DMS53 (cell line): ENCODE results near the gene NXPE4.

ENCODE experiments used
- DNase-seq: peaks from one replicate; lab custom pipeline; 2025; lab: John Stamatoyannopoulos, UW

Gene NXPE4

DNA sequence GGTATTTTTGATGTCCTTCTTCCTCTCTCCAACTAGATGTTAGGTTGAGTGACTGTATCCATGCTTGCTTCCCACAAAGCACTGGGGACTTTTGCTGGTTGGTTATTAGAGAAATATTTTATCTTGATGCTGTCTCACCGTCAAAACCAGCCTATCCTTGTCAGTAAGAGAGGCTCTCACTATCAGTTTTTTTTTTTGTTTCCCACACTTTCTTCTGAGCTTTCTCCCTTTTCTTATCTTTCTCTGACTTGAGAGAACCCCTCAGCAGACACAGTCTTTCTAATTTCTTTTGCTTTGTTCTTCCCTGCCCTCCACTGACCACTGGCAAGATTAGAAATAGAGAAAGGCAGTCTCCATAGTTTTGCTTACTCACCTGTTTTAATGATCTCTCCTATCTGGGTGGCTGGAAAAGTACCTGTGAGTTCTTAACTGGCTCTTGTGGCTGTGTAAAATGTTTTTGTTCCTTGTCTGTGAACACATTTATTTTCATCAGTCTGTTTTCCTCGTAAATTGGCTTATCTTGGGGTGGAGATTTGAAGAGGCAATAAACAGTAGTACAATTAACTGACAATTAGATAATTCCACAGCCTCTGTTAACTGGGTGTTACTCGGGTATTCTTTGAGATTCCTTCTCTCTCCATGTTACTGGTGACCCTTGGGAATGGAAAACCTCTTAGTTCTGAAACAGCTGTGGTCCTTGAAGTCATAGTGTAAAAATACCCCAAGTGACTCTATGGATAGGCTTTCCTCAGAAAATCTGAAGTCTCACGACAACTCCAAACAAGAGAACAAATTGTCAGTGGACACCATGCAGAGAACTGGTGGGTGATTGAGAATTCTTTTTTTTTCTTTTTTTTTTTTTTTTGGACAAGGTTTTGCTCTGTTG, 35.9 kb downstream of the NXPE4 start, which contains the start of gene NXPE1:
NXPE1 (minus strand) TSS at position 457 of the 886 bp plus-strand sequence. CDS start 8,680 bp downstream, outside the sequence.
- DNase-seq = no peak

DNA sequence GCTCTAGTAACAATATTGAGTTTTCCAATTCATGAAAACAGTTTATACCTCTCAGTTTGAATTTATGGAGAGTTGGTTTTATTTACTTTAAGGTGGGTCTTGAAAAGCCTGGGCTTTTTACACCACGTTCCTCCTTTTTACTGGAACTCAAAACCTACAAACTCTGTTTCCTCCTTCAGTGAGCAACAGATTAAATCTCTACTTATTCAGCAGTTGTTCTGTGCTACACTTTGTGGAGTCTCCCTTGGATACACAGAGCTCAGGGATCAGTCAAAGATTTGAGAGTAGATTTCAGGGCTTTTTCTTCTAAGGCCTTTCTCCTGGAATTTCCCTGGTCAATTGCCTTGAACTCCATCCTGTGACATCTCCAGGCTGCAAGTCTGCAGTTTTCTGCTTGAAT, 39.5 kb downstream of the NXPE4 start:
- DNase-seq = no peak

DNA sequence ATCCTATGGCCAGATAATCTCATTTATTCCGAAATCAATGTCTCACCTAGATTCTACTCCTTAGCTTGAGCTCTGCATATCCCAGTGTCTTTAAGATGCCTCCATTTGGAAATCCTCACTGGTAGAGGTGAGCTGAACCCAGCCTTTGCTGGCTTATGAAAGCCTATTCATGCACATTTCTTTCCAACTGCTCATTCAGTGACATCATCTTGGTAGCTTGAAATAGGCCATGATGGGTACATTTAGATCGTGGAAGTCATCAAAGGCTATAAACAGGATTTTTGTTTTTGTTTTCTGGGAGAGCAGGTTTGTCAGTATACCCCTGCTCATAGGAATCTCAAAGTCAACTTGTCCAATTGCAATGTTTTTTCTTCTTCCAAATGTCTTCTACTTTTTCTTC, 41.9 kb downstream of the NXPE4 start:
- no peak for DNase-seq

DNA sequence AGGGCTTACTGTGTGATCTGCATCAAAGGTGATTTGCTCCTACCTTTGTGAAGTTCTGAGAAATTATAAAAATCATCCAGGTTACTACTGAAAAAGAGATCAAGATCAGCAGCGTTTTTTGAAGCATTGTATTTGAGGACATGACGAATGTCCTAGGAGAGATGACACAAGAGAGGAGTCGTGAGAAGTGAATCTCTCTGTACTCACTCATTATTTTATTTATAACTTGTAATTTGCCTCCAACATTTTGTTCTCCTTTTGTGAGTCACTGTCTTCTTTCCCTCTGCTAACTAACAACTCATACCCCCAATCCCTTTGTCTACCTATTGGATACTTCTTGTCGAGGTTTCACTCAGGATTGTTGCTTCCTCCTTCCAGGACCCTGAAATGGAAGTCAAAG, 44.5 kb downstream of the NXPE4 start:
- DNase-seq = no peak

DNA sequence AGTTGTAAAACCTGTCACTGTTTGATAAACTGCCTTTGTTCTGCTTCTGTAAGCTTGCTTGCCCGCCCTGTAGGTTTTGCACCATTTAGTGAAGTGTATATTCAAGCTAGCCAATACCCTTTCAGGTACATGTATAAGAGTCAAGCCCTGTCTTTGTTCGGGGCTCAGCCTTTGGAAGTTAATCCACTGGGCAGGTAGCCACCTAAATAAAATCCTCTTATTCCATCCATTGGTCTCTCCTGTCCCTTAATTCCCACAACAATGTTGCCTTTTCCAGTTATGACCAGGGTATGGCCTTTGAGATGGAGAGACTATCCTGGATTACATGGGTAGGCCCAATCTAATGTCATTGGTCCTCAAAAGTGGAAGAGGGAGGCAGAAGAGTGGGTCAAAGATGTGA, 69.9 kb downstream of the NXPE4 start:
- DNase-seq = peak; percentile 9

DNA sequence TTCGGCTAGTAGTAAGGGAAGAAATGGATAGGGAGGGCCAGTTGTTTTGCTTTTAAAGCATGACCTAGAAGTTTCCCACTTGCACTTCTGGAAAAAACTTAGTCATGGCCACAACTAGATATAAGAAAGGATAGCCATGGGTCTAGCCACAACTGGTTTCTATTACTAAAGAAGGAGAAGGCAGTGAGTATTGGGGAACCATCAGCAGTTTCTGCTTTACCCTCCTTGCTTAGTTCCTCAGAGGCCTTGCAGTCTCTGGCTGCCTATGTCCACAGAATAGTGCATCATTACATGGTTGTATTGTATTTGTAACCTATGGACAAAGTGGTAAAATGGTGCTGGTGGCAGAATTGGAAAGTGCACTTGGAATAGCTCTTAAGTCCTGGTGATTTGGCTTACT, 71.5 kb downstream of the NXPE4 start:
- no peak for DNase-seq

DNA sequence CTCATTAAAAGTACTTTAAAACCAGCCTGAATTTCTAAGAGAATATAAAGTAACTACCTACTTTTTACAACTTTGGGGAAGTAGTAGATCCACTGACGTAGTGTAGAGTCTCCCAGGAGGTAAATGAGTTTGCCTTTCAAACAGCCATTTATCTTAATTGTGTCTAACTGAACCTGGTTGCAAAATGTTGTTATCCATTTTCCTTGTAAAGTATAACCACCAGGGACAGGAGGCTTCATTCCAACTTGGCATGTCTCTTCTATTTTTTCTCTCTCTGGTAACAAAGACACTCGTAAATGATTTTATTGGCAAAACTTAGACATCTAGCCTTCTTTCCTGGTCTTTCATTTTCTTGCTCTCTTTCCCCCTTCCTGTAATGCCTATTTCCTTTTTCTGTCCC, 72.8 kb downstream of the NXPE4 start:
- DNase-seq = no peak
